K562 (cell line): Measurements from ENCODE around the gene ITSN1. TPM values are rescaled to one million over a fixed set of nuclear protein-coding genes. Genes with fewer than 3 reads are reported as not detected.
A peak's percentile ranks its signal among the peaks of the same experiment; 100 is the strongest.

ENCODE experiments used
- CHD4 ChIP-seq: fragments of 200-600 bp; sonication (generic); IDR thresholded peaks from 3 replicates; pipeline ENCODE4 v1.6.1; 2012; ENCODE audit warnings: low read depth, mild to moderate bottlenecking, mixed read lengths, low read length, inconsistent platforms; ENCODE audit not compliant: insufficient read depth, insufficient replicate concordance, poor library complexity, severe bottlenecking
- CTBP1 ChIP-seq: fragments of 450-650 bp; IDR thresholded peaks from 2 replicates; pipeline ENCODE4 v1.6.1; 2016; ENCODE audit warnings: borderline replicate concordance
- E4F1 ChIP-seq: fragments of 250-450 bp; sonication (Bioruptor Pico); IDR thresholded peaks from 2 replicates; pipeline ENCODE4 v1.5.0; 2021; ENCODE audit warnings: mild to moderate bottlenecking, borderline replicate concordance
- GABPB1 ChIP-seq: sonication (generic); formaldehyde crosslinking; IDR thresholded peaks from 2 replicates; pipeline ENCODE4 v1.8.0; 2022; ENCODE audit warnings: mild to moderate bottlenecking, missing genetic modification reagents
- GATAD2B ChIP-seq: fragments of 450-650 bp; IDR thresholded peaks from 2 replicates; pipeline ENCODE4 v1.6.1; 2017; ENCODE audit warnings: mild to moderate bottlenecking, borderline replicate concordance
- KLF13 ChIP-seq: fragments of 450-650 bp; IDR thresholded peaks from 2 replicates; pipeline ENCODE4 v1.6.1; 2016; ENCODE audit warnings: missing genetic modification characterization, low read depth, mild to moderate bottlenecking, missing compliant biosample characterization, moderate library complexity, borderline replicate concordance
- LARP7 ChIP-seq: fragments of 450-650 bp; IDR thresholded peaks from 2 replicates; pipeline ENCODE4 v1.6.1; 2016
- LEF1 ChIP-seq: fragments of 450-650 bp; IDR thresholded peaks from 2 replicates; pipeline ENCODE4 v1.6.1; 2016; ENCODE audit warnings: mild to moderate bottlenecking
- MED1 ChIP-seq: sonication (generic); formaldehyde crosslinking; IDR thresholded peaks from 2 replicates; pipeline ENCODE4 v1.8.1; 2023; ENCODE audit warnings: missing genetic modification reagents, borderline replicate concordance
- NCOA6 ChIP-seq: fragments of 450-650 bp; IDR thresholded peaks from 2 replicates; pipeline ENCODE4 v1.6.1; 2017; ENCODE audit warnings: mild to moderate bottlenecking
- NFIC ChIP-seq: fragments of 450-650 bp; IDR thresholded peaks from 2 replicates; pipeline ENCODE4 v1.6.1; 2017; ENCODE audit warnings: mild to moderate bottlenecking, inconsistent platforms
- RBM25 ChIP-seq: fragments of 200-400 bp; formaldehyde crosslinking; IDR thresholded peaks from 2 replicates; pipeline ENCODE4 v1.6.1; 2018; ENCODE audit warnings: low read length, low read depth, moderate library complexity; ENCODE audit not compliant: severe bottlenecking
- RNF2 ChIP-seq: sonication (generic); IDR thresholded peaks from 2 replicates; pipeline ENCODE4 v1.6.1; 2016
- ZFP30 ChIP-seq: fragments of 250-450 bp; sonication (Bioruptor Pico); IDR thresholded peaks from 2 replicates; pipeline ENCODE4 v1.8.0; 2022; ENCODE audit warnings: moderate library complexity, mild to moderate bottlenecking, inconsistent platforms, borderline replicate concordance
- ZNF146 ChIP-seq: IDR thresholded peaks from one replicate; pipeline ENCODE4 v1.6.1; 2018; ENCODE audit warnings: missing compliant biosample characterization; ENCODE audit not compliant: unreplicated experiment
- ZNF778 ChIP-seq: fragments of 450-650 bp; formaldehyde crosslinking; IDR thresholded peaks from 2 replicates; pipeline ENCODE4 v1.4.0; 2020; ENCODE audit warnings: mild to moderate bottlenecking, moderate library complexity
- polyA plus RNA-seq, 8 experiments: library from polyadenylated mRNA; depleted of rRNA in 4 of 8; stranded (reverse) in 5 of 8; unstranded in 3 of 8; fragments of >200 nt; fragmentation: Nextera tagmentation in 2 of 8; fragmentation: Illumina TruSeq in 1 of 8; extraction: Ambion mirVana in 2 of 8; extraction: Trizol in 1 of 8; gene quantifications; 2 replicates each; pipeline versions ENCODE4 v1.2.1 to v1.2.3, GENCODE V29; 2011 to 2014; ENCODE audit warnings: inconsistent platforms in 1 of 8, missing spikeins in 1 of 8
- total RNA-seq, 7 experiments: library from RNA; depleted of rRNA in 6 of 7; stranded (reverse); fragments of >200 nt in 6 of 7; fragmentation: Illumina TruSeq in 2 of 7; extraction: Trizol in 2 of 7; gene quantifications; 2 replicates each; pipeline versions ENCODE4 v1.2.1 to v1.2.3, GENCODE V29; 2011 to 2021; ENCODE audit warnings: low replicate concordance in 1 of 7
- TF ChIP-seq, protein P1 (sequence below): fragments of 250-450 bp; sonication (Bioruptor Pico); IDR thresholded peaks from 2 replicates; pipeline ENCODE4 v1.9.0; 2021; ENCODE audit warnings: mild to moderate bottlenecking, inconsistent platforms
- TF ChIP-seq, protein P2 (sequence below), 2 experiments: IDR thresholded peaks; 2 replicates each; pipeline ENCODE4 v1.6.1; 2012; ENCODE audit warnings: improper control_type of control experiment in 2 of 2, low read depth in 2 of 2, low read length in 2 of 2, borderline replicate concordance in 1 of 2
- TF ChIP-seq, protein P3 (sequence below): IDR thresholded peaks from 3 replicates; pipeline ENCODE4 v1.6.1; 2011; ENCODE audit warnings: borderline replicate concordance, mild to moderate bottlenecking, moderate library complexity; ENCODE audit not compliant: insufficient read length; ENCODE audit errors: extremely low read depth

Gene ITSN1
- total and polyA plus RNA-seq, 9 of the 15 experiments (the other 6 are each of a cell fraction or from before 2014, with no cell fraction given) = 1.1 to 12.6 (median 4.8) TPM

DNA sequence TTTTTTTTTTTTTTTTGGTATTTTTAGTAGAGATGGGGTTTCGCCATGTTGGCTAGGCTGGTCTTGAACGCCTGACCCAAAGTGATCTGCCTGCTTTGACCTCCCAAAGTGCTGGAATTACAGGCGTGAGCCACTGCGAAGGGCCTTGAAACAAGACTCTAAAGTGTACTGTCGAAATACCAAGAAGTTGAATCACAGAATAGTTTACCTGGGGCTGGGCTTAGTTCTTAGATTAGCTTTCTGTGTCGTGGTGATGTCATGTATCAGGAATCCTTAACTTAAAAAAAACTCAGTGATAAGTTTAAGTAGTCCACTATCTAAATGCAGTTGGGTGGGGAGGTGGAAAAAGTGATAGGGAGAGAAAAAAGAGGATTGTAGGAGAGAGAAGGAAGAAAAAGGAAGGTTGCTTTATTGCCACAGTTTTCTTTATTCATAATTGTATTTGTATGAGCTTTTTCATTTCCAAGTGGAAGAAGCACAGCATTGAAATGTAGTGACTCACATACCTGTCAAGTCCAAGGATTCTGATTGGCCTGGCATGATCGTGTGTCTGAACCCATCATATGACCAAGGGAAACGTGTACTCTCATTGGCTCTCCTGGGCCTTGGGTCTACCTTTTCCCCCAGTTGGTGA, 13.4 kb downstream of the ITSN1 start (continued):
- TF ChIP-seq, protein P1, sequence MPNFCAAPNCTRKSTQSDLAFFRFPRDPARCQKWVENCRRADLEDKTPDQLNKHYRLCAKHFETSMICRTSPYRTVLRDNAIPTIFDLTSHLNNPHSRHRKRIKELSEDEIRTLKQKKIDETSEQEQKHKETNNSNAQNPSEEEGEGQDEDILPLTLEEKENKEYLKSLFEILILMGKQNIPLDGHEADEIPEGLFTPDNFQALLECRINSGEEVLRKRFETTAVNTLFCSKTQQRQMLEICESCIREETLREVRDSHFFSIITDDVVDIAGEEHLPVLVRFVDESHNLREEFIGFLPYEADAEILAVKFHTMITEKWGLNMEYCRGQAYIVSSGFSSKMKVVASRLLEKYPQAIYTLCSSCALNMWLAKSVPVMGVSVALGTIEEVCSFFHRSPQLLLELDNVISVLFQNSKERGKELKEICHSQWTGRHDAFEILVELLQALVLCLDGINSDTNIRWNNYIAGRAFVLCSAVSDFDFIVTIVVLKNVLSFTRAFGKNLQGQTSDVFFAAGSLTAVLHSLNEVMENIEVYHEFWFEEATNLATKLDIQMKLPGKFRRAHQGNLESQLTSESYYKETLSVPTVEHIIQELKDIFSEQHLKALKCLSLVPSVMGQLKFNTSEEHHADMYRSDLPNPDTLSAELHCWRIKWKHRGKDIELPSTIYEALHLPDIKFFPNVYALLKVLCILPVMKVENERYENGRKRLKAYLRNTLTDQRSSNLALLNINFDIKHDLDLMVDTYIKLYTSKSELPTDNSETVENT (CRISPR knock-in tag) = no peak
- no peak for TF ChIP-seq KLF13
- TF ChIP-seq, protein P2, sequence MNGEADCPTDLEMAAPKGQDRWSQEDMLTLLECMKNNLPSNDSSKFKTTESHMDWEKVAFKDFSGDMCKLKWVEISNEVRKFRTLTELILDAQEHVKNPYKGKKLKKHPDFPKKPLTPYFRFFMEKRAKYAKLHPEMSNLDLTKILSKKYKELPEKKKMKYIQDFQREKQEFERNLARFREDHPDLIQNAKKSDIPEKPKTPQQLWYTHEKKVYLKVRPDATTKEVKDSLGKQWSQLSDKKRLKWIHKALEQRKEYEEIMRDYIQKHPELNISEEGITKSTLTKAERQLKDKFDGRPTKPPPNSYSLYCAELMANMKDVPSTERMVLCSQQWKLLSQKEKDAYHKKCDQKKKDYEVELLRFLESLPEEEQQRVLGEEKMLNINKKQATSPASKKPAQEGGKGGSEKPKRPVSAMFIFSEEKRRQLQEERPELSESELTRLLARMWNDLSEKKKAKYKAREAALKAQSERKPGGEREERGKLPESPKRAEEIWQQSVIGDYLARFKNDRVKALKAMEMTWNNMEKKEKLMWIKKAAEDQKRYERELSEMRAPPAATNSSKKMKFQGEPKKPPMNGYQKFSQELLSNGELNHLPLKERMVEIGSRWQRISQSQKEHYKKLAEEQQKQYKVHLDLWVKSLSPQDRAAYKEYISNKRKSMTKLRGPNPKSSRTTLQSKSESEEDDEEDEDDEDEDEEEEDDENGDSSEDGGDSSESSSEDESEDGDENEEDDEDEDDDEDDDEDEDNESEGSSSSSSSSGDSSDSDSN (IDR thresholded peaks at IDR 0.05; ENCODE audit: borderline replicate concordance in 1 of 2, low read depth in 2 of 2, low read length in 2 of 2) = no peak
- no peak for TF ChIP-seq RNF2
- no peak for TF ChIP-seq MED1
- no peak for TF ChIP-seq NFIC
- no peak for TF ChIP-seq ZFP30 (CRISPR knock-in tag)
- peak; percentile 58; the same call in 1 of the 2 replicates for TF ChIP-seq CTBP1
- TF ChIP-seq E4F1 (CRISPR knock-in tag) = no peak
- TF ChIP-seq ZNF146 (CRISPR knock-in tag) = no peak
- TF ChIP-seq GATAD2B = no peak
- no peak for TF ChIP-seq LEF1
- TF ChIP-seq, protein P3, sequence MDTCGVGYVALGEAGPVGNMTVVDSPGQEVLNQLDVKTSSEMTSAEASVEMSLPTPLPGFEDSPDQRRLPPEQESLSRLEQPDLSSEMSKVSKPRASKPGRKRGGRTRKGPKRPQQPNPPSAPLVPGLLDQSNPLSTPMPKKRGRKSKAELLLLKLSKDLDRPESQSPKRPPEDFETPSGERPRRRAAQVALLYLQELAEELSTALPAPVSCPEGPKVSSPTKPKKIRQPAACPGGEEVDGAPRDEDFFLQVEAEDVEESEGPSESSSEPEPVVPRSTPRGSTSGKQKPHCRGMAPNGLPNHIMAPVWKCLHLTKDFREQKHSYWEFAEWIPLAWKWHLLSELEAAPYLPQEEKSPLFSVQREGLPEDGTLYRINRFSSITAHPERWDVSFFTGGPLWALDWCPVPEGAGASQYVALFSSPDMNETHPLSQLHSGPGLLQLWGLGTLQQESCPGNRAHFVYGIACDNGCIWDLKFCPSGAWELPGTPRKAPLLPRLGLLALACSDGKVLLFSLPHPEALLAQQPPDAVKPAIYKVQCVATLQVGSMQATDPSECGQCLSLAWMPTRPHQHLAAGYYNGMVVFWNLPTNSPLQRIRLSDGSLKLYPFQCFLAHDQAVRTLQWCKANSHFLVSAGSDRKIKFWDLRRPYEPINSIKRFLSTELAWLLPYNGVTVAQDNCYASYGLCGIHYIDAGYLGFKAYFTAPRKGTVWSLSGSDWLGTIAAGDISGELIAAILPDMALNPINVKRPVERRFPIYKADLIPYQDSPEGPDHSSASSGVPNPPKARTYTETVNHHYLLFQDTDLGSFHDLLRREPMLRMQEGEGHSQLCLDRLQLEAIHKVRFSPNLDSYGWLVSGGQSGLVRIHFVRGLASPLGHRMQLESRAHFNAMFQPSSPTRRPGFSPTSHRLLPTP = no peak
- no peak for TF ChIP-seq LARP7
- no peak for TF ChIP-seq NCOA6
- no peak for TF ChIP-seq RBM25
- TF ChIP-seq GABPB1 (CRISPR knock-in tag) = no peak
- no peak for TF ChIP-seq ZNF778 (CRISPR knock-in tag)
- no peak for TF ChIP-seq CHD4
